Measurements from ENCODE around the gene CST3.

Gene CST3

DNA sequence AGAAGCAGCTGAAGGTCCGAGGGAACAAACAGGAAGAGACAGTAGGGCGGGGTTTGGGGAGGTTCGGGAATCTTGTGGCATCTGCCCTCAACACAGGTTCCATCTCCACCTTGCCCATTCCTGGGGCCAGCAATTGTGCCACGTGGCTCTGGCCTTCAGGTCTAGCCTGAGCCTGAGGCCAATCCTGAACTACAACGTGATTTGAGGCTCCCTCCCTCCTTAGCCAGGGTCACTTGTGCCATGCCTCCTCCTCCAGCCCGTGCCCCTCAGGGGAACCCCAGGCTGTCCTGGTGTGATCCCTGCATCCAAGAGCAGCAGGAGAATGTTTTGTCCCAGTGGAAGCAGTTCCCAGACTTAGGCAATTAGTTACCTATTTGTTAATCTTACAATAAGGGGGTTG lies 35.1 kb downstream of the CST3 start:
- DNase-seq (ENCODE audit: low read depth), result no peak

- no peak for DNase-seq (ENCODE audit: low read depth)
Observed at GRCh38 chr20:23602241-23602640, 35.5 kb downstream of the CST3 start.

- DNase-seq (ENCODE audit: low read depth), result peak; percentile 38
Observed at GRCh38 chr20:23601715-23602114, 36.0 kb downstream of the CST3 start.

GRCh38 chr20:23598481-23598880 lies 39.3 kb downstream of the CST3 start:
- no peak for DNase-seq (ENCODE audit: low read depth)

DNA sequence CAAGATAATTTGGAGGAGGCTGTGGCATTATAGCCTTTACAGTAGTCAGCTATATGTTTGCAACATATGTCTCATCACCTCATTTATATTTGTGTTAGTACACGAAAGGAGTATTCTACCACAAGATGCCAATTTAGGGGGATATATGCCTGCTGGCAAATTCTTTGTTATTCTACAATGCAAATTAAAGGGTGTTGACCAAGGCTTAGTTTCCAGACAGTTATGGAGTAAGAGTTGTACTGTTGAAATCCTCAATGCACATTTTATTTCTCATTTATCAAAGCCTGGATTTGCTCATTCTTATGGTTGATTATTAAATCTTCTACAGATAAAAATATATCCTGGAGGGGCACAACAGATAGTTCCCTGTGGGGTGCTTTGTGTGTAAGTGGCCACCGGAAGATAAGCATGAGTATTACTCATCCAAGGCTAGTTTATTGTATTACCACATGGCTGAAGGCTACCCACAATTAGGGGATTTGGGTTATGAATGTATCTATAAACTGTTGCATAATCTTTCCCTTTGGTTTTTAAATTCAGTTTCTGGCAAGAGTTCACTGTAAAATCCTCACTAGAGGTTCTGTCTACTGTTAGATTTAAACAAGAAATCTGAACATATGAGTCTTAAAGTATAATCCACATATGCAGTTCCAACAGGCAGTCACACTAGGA lies 41.0 kb downstream of the CST3 start:
- DNase-seq (ENCODE audit: low read depth), result no peak

DNA sequence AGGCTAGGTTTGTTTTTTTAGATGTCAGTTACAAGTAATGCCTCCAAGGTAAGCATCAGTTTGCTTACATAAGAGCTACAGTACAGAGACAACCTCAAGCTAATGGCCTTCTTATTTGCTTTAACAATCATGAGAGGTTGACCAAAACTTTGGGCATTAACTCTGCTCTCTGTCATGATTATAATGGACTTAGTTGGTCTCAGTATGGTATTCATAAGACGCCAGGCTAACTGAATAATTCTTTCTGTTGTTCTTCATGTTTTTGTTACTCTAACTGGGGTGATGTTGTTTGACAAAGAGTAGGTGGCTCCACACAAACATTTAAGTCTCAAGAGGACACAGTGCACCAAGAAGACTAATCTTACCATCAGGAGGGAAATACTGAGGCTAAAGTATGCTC lies 41.8 kb downstream of the CST3 start:
- DNase-seq (ENCODE audit: low read depth), result no peak

GRCh38 chr20:23588434-23589403 lies 49.0 kb downstream of the CST3 start:
- DNase-seq (ENCODE audit: low read depth), result no peak

- DNase-seq (ENCODE audit: low read depth), result no peak
Observed at GRCh38 chr20:23587631-23588030, 50.1 kb downstream of the CST3 start.

GRCh38 chr20:23586735-23587525 lies 50.8 kb downstream of the CST3 start:
- DNase-seq (ENCODE audit: low read depth), result no peak

GRCh38 chr20:23585808-23586734 lies 51.7 kb downstream of the CST3 start:
- DNase-seq (ENCODE audit: low read depth), result no peak

DNA sequence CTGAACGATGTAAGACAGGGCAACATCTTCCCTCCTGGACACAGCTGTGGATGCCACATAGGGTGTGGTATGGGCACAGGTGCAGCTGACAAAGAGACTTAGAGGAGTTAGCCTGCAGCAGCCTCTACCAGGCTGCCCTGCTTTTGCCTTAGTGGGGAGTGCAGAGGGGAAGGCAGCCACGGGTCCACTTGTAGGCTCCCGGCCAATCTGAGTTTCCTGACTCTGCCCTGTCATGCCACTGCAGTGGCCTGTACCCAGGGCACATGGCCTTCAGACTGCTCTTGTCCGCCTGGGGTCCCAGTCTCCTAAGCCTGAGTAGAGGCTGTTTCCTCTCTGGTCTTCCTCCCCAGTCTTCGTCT lies 52.3 kb downstream of the CST3 start:
- DNase-seq (ENCODE audit: low read depth), result no peak

DNA sequence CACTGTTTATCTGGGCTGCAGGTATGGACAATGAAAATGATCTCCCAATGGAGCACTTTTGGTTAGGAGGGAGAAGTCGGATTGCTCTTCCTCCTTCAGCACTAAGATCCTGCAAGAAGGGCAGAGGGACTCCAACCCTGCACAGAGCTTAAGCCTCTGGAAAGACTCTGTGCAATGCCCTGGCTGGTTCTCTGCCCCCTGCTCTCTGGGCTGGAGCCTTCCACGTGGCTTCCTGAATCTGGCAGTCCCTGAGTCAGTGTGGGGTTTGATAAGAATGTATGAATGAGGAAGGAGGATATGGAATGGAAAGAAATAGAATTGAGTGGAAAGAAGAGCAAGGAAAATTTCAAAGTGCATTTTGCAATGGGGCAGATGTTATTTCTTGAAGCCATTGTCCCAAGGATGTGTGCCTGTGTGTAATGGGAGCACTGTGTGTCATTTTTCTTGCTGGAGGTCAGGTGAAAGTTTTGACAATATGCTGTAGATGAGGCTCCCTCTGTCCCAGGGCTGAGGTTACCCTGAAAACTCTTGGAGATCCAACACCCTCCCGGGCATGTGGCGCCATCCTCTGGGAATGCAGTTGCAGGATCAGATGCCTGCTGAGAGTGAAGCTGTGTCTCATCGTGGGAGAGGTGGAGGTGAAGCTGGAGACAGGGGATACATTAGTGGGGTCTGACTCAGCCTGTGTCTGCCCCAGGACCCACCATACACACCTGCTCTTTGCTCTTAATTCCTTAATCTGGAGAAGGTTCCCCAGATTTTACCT lies 53.1 kb downstream of the CST3 start:
- no peak for DNase-seq (ENCODE audit: low read depth)

Data from EH (cell line).